ENCODE data around the gene MCM10.
"Not testable (repeated sequence)": the region's sequence is repeated elsewhere in the genome, so short reads cannot be mapped to it uniquely, and the experiment has no call there.

MCM10 gene

GRCh38 chr10:13219685-13220670 is 58.6 kb downstream of the MCM10 start:
- in situ Hi-C loops (cut with MboI; ENCODE audit: low sequenced_read_pairs), result no loop called here

GRCh38 chr10:13221572-13221971 is 60.2 kb downstream of the MCM10 start:
- in situ Hi-C loops (cut with MboI; ENCODE audit: low sequenced_read_pairs), result no loop called here

DNA sequence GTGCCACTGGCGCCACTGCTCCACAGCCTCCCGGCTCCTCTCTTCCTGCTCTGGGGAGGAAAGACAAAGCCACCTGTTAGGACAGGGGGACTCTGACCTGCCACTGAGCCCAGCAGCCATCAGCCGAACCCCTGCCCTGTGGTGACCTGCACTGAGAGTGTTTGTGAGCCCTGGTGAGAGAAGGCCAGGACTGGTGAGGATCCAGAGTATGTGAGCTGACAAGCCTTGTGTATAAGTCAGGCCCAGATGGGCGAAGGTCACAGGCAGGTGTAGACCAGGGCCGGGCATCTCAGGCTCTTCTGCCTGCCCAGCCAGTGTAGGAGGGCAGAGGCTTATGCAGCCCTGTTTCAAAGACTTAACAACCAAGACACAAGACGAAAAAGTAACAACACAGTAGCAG is 60.8 kb downstream of the MCM10 start:
- in situ Hi-C loops (cut with MboI; ENCODE audit: low sequenced_read_pairs), result no loop called here

DNA sequence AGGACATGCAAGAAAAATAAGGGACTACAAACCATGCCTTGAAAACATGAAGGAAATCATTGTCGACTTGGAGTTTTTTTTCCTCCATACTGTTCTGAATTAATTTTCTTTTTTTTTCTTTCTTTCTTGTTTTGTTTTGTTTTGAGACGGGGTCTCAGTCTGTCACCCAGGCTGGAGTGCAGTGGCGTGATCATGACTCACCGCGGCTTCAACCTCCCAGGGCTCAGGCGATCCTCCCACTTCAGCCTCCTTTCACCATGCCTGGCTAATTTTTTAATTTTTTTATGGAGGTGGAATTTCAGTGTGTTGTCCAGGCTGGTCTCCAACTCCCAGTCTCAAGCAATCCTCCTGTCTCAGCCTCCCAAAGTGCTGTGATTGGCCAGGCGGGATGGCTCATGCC is 61.2 kb downstream of the MCM10 start:
- in situ Hi-C loops (cut with MboI; ENCODE audit: low sequenced_read_pairs), result no loop called here

DNA sequence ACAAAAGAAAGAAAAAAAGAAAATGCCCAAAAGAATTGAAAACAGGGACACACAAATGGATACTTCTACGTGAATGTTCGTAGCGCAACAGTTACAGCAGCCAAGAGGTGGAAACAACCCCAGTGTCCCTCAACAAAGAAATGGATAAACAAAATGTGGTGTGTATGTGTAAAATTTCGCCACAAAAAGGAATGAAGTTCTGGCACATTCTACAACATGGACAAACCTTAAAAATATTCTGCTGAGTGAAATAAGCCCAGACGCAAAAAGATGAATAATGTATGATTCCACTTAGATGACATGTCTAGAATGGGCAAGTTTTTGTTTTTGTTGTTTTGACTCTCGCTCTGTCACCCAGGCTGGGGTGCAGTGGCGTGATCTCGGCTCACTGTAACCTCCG is 61.9 kb downstream of the MCM10 start:
- in situ Hi-C loops (cut with MboI; ENCODE audit: low sequenced_read_pairs), result no loop called here

DNA sequence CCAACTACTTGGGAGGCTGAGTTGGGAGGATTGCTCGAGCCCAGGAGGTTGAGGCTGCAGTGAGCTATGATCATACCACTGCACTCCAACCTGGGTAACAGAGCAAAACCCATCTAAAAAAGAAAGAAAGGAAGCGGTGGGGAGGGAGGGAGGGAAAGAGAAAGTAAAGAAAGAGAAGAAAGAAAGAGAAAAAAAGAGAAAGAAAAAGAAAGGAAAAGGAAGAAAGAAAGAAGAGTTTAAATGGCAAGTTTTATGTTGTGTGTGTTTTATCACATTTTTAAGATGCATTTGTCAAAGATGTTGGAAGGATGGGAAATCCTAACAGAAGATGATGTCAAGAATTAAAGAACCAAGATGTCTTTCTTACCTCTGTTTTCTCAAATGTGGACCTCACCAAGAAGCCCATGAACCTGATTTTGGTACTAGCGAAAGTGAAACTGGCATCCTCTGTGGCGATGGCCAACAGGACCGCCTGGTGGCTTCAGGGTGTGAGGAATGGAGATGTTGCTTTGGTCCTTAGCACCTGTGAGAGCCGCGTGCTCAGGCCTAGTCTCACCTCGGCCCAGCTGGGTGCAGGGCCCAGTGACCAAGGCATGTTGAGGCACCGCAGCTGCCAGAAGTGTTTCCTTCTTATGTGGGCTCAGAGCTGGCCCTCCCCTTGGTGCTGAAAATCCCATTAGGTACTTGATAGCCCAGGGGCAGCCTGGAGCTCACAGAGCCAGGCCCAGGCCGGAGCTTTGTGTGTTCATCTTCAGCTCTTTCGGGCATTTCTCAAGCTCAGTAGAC is 63.0 kb downstream of the MCM10 start:
- in situ Hi-C loops (cut with MboI; ENCODE audit: low sequenced_read_pairs), result no loop called here

- in situ Hi-C loops (cut with MboI; ENCODE audit: low sequenced_read_pairs), result no loop called here
Measured at GRCh38 chr10:13225601-13226000, 64.2 kb downstream of the MCM10 start.

GRCh38 chr10:13227031-13227430 is 65.7 kb downstream of the MCM10 start:
- in situ Hi-C loops (cut with MboI; ENCODE audit: low sequenced_read_pairs), result no loop called here

- in situ Hi-C loops (cut with MboI; ENCODE audit: low sequenced_read_pairs), result no loop called here
Measured at GRCh38 chr10:13231190-13231589, 69.8 kb downstream of the MCM10 start.

GRCh38 chr10:13231808-13232207 is 70.5 kb downstream of the MCM10 start:
- in situ Hi-C loops (cut with MboI; ENCODE audit: low sequenced_read_pairs), result no loop called here

DNA sequence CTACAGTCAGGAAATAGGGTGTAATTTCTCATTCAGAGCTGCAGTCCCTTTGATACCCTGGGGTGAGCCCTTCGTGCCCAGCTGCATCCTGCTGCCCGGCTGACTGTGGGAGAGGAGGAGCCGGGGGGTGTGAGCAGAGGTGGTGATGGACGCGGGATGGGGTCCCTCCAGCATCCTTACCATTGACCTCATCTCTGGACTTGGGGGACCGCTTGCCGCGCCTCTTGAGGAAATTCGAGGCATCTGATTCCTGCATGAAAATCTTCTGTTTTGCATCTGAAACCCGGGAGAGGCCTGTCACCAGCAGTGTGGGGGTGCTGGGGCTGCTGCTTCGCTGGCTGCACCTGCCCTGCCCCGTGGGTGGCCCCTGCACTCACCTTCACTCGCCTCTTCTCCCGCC is 72.0 kb downstream of the MCM10 start:
- in situ Hi-C loops (cut with MboI; ENCODE audit: low sequenced_read_pairs), result no loop called here

DNA sequence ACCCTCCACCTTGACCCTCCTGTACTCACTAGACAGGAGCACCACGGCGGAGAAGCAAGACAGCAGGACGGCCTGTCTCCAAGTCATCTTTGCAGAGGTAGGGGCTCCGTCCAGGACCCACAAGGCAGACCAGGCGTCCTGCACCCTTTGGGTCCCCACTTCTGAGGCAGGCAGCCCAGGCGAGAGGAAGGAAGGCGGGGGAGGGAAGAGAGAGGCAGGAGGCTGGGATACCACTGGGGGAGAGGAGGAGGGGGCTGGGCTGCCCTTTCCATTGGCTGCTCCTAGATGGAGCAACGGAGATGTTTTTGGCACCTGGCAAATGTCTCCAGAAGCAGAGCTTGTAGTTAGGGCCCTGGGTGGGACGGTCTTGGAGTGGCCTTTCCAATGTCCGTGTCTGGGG is 72.8 kb downstream of the MCM10 start, which contains the start of gene UCMA:
UCMA (minus strand) TSS at position 203 of the 400 bp plus-strand sequence; CDS start at position 87, 116 bp downstream.
- in situ Hi-C loops (cut with MboI; ENCODE audit: low sequenced_read_pairs), result no loop called here

GRCh38 chr10:13234736-13235135 is 73.4 kb downstream of the MCM10 start:
- in situ Hi-C loops (cut with MboI; ENCODE audit: low sequenced_read_pairs), result not testable (repeated sequence)

- in situ Hi-C loops (cut with MboI; ENCODE audit: low sequenced_read_pairs), result no loop called here
Measured at GRCh38 chr10:13236638-13237037, 75.3 kb downstream of the MCM10 start.

DNA sequence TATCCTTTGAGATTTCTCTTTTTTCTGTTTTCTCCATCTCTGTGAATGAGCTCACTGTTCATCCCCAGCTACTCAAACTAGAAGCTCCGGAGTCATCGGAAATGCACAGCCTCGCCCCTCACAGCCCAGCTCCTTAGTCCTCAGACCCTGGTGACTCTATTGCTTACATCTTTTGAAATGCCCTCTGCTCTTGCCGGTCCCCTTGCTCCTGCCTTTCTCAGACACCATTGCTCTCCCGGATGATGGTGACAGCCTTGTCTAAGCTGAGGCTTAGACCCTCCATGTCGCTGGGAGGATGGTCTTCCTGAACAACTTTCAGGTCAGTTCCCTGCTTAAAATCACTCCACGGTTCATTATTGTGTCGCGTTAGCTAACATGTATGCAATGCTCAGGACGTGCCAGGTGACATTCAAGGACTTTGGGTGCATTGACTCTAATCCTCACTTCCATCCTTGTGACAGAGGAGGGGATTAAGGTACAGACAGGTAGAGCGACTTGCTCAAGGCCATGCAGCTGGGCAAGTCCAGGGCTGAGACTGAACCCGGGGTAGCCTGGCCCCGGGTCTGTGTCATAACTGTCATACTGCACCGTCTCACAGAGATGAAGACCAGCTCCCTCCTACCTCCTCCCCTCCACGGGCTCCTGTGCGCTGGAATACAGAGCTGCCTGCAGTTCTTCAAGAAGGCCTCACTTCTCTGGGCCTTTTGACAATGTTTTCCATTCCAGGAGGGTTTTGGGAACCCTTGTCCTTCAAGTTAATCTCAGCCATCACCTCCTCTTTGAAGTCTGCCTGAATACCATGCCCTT is 77.1 kb downstream of the MCM10 start:
- in situ Hi-C loops (cut with MboI; ENCODE audit: low sequenced_read_pairs), result no loop called here

- in situ Hi-C loops (cut with MboI; ENCODE audit: low sequenced_read_pairs), result no loop called here
Measured at GRCh38 chr10:13239923-13240322, 78.6 kb downstream of the MCM10 start.

GRCh38 chr10:13241613-13242012 is 80.3 kb downstream of the MCM10 start:
- in situ Hi-C loops (cut with MboI; ENCODE audit: low sequenced_read_pairs), result no loop called here

DNA sequence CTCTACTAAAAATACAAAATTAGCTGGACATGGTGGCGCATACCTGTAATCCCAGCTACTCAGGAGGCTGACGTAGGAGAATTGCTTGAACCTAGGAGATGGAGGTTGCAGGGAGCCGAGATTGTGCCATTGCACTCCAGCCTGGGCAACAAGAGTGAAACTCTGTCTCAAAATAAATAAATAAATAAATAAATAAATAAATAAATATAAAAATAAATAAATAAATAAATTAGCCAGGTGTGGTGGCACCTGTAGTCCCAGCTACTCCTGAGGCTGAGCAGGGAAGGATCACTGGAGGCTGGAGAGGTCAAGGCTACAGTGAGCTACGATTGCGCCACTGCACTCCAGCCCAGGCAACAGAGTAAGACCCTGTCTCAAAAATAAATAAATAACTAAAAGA is 80.9 kb downstream of the MCM10 start:
- in situ Hi-C loops (cut with MboI; ENCODE audit: low sequenced_read_pairs), result not testable (repeated sequence)

GRCh38 chr10:13247246-13247645 is 85.9 kb downstream of the MCM10 start:
- in situ Hi-C loops (cut with MboI; ENCODE audit: low sequenced_read_pairs), result no loop called here

DNA sequence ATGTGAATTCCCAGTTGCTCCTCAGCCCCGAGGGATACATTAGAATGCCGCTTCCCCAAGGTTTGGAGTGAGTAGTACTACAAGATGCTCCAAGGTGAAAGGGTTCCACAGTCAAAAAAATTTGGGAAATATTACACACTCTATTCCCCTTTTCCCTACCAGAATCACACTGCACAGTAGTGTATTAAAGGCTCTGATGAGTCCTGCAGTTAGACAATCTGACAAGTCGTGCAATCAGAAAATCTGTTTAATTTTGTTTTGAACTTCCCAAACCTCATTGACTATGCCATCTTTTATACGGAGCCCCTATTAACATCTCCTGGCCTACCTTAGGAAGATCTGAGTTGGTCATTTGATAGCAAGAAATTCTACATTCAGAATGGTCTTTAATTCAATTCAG is 86.4 kb downstream of the MCM10 start:
- in situ Hi-C loops (cut with MboI; ENCODE audit: low sequenced_read_pairs), result no loop called here

GRCh38 chr10:13253726-13254125 is 92.4 kb downstream of the MCM10 start:
- in situ Hi-C loops (cut with MboI; ENCODE audit: low sequenced_read_pairs), result no loop called here
